GM12878 (cell line): ENCODE measurements around the gene UBALD2. TPM values are rescaled to one million over a fixed set of nuclear protein-coding genes. Genes with fewer than 3 reads are reported as not detected.

Experiments used
- CBFB ChIP-seq: IDR thresholded peaks from 2 replicates; pipeline ENCODE4 v1.6.1; 2016; ENCODE audit warnings: antibody characterized with exemption, low read depth
- CEBPB ChIP-seq, 2 experiments: fragments of 150-350 bp in 1 of 2; IDR thresholded peaks; 2 replicates each; pipeline ENCODE4 v1.6.1; 2012 to 2014; ENCODE audit warnings: low read depth in 2 of 2, low read length in 2 of 2, borderline replicate concordance in 1 of 2, inconsistent platforms in 1 of 2
- CHD1 ChIP-seq: IDR thresholded peaks from 2 replicates; pipeline ENCODE4 v1.6.1; 2012; ENCODE audit warnings: low read depth, low read length, improper control_type of control experiment
- ELK1 ChIP-seq: IDR thresholded peaks from 2 replicates; pipeline ENCODE4 v1.6.1; 2012; ENCODE audit warnings: low read depth, low read length, improper control_type of control experiment
- HDAC2 ChIP-seq: fragments of 200-600 bp; sonication (generic); IDR thresholded peaks from 2 replicates; pipeline ENCODE4 v1.6.1; 2017
- HDGF ChIP-seq: fragments of 450-650 bp; IDR thresholded peaks from 2 replicates; pipeline ENCODE4 v1.6.1; 2016; ENCODE audit warnings: antibody characterized with exemption
- KLF5 ChIP-seq: fragments of 450-650 bp; IDR thresholded peaks from 2 replicates; pipeline ENCODE4 v1.6.1; 2014; ENCODE audit warnings: mild to moderate bottlenecking; ENCODE audit not compliant: partially characterized antibody
- MEF2B ChIP-seq: fragments of 450-650 bp; IDR thresholded peaks from 2 replicates; pipeline ENCODE4 v1.6.1; 2018; ENCODE audit warnings: mild to moderate bottlenecking, moderate library complexity; ENCODE audit not compliant: partially characterized antibody, poor library complexity, severe bottlenecking
- MYB ChIP-seq: fragments of 150-350 bp; IDR thresholded peaks from 2 replicates; pipeline ENCODE4 v1.6.1; 2014; ENCODE audit warnings: mild to moderate bottlenecking, low read depth, low read length, borderline replicate concordance
- NFIC ChIP-seq: IDR thresholded peaks from 2 replicates; pipeline ENCODE4 v1.6.1; 2012; ENCODE audit warnings: low read depth, mild to moderate bottlenecking, inconsistent platforms, low read length, moderate library complexity
- PAX5 ChIP-seq: IDR thresholded peaks from 2 replicates; pipeline ENCODE4 v1.6.1; 2011; ENCODE audit warnings: low read depth, low read length, borderline replicate concordance
- PAX8 ChIP-seq: fragments of 450-650 bp; IDR thresholded peaks from 2 replicates; pipeline ENCODE4 v1.6.1; 2017; ENCODE audit warnings: mild to moderate bottlenecking, moderate library complexity
- POLR2AphosphoS2 ChIP-seq: IDR thresholded peaks from 2 replicates; pipeline ENCODE4 v1.6.1; 2011; ENCODE audit warnings: low read depth, mild to moderate bottlenecking, low read length, improper control_type of control experiment, moderate library complexity
- RAD21 ChIP-seq: IDR thresholded peaks from 2 replicates; pipeline ENCODE4 v1.6.1; 2011; ENCODE audit warnings: mild to moderate bottlenecking, low read depth, low read length, moderate library complexity; ENCODE audit not compliant: insufficient read depth
- SIX5 ChIP-seq: IDR thresholded peaks from 2 replicates; pipeline ENCODE4 v1.6.1; 2011; ENCODE audit warnings: mild to moderate bottlenecking, low read depth, low read length, moderate library complexity; ENCODE audit not compliant: severe bottlenecking
- SMAD5 ChIP-seq: IDR thresholded peaks from 2 replicates; pipeline ENCODE4 v1.6.1; 2016; ENCODE audit warnings: antibody characterized with exemption, low read depth
- USF2 ChIP-seq: IDR thresholded peaks from 2 replicates; pipeline ENCODE4 v1.6.1; 2011; ENCODE audit warnings: low read depth, low read length, improper control_type of control experiment, borderline replicate concordance
- ZBTB11 ChIP-seq: fragments of 450-650 bp; formaldehyde crosslinking; IDR thresholded peaks from 2 replicates; pipeline ENCODE4 v1.5.0; 2022; ENCODE audit warnings: mild to moderate bottlenecking, missing genetic modification characterization
- ZBTB40 ChIP-seq: fragments of 450-650 bp; IDR thresholded peaks from 2 replicates; pipeline ENCODE4 v1.6.1; 2016; ENCODE audit warnings: mild to moderate bottlenecking, moderate library complexity, borderline replicate concordance
- ZNF207 ChIP-seq: fragments of 450-650 bp; IDR thresholded peaks from 2 replicates; pipeline ENCODE4 v1.6.1; 2014; ENCODE audit warnings: antibody characterized with exemption, mild to moderate bottlenecking, borderline replicate concordance
- polyA plus RNA-seq, 11 experiments: library from polyadenylated mRNA; depleted of rRNA in 4 of 11; unstranded in 6 of 11; stranded (reverse) in 5 of 11; fragments of >200 nt; fragmentation: Nextera tagmentation in 4 of 11; fragmentation: Illumina TruSeq in 1 of 11; extraction: Ambion mirVana in 4 of 11; extraction: Trizol in 1 of 11; gene quantifications; 1 replicate in 1 of 11; 2 replicates in 10 of 11; pipeline versions ENCODE4 v1.2.1 to v1.2.3, GENCODE V29; 2011 to 2016; ENCODE audit warnings: inconsistent platforms in 2 of 11, missing spikeins in 2 of 11, low read depth in 1 of 11
- total RNA-seq, 4 experiments: library from RNA; depleted of rRNA in 3 of 4; stranded (reverse); fragments of >200 nt in 3 of 4; fragmentation: Illumina TruSeq in 1 of 4; extraction: Trizol in 1 of 4; gene quantifications; 2 replicates each; pipeline versions ENCODE4 v1.2.1 to v1.2.3, GENCODE V29; 2013 to 2021

Gene UBALD2
- total and polyA plus RNA-seq, 10 of the 15 experiments (the other 5 are each of a cell fraction or from before 2014, with no cell fraction given): 2.8 to 165 (median 20.6) TPM

GRCh38 chr17:76252040-76252954 is 12.9 kb upstream of the UBALD2 start (continued):
- TF ChIP-seq ELK1 (no peak), PAX8 (no peak), HDAC2 (no peak), MYB (no peak), CHD1 (no peak), CEBPB (IDR thresholded peaks at IDR 0.05; ENCODE audit: borderline replicate concordance in 1 of 2, low read depth in 2 of 2, low read length in 2 of 2) (no peak), RAD21 (no peak), NFIC (peak; percentile 38; the same call in 1 of the 2 replicates), PAX5 (peak; percentile 50; the same call in 1 of the 2 replicates), USF2 (no peak), SIX5 (peak; percentile 8), POLR2AphosphoS2 (no peak), ZNF207 (no peak), MEF2B (no peak), KLF5 (no peak), CBFB (peak; percentile 21; the same call in 1 of the 2 replicates), SMAD5 (no peak), HDGF (no peak), ZBTB40 (no peak), ZBTB11 (CRISPR knock-in tag) (no peak)
